LNCAP (cell line): ENCODE results near the gene PAGE2B.

Source experiments
- CTCF ChIP-seq: fragments of 450-650 bp; IDR thresholded peaks from 2 replicates; pipeline ENCODE4 v1.5.1; 2017; ENCODE audit warnings: mild to moderate bottlenecking

The PAGE2B gene

GRCh38 chrX:55033429-55033828 lies 41.4 kb upstream of the PAGE2B start:
- TF ChIP-seq CTCF: no peak

- no peak for TF ChIP-seq CTCF
Observed at GRCh38 chrX:55039471-55039870, 35.4 kb upstream of the PAGE2B start.

- no peak for TF ChIP-seq CTCF
Observed at GRCh38 chrX:55041514-55041913, 33.3 kb upstream of the PAGE2B start.

- TF ChIP-seq CTCF: no peak
Observed at GRCh38 chrX:55056820-55057674, 17.8 kb upstream of the PAGE2B start.

GRCh38 chrX:55057675-55058249 lies 17.1 kb upstream of the PAGE2B start:
- TF ChIP-seq CTCF: peak; percentile 68

GRCh38 chrX:55072286-55072685 lies 2.5 kb upstream of the PAGE2B start:
- TF ChIP-seq CTCF: no peak

- no peak for TF ChIP-seq CTCF
Observed at GRCh38 chrX:55088795-55089489, 14.1 kb downstream of the PAGE2B start, which contains the start of gene PAGE2. TSS of gene PAGE2 (plus strand) at chrX:55089018. CDS start at chrX:55090021, 1,003 bp downstream.
